PC-3 (cell line): ENCODE measurements around the gene EIPR1. TPM values are rescaled to one million over a fixed set of nuclear protein-coding genes. Genes with fewer than 3 reads are reported as not detected.

Experiments used
- ATAC-seq: fragments of 200-7000 bp; cut with Tn5 transposase; 2 replicates; pipeline ENCODE4 v1.9.1; 2020; ENCODE audit warnings: mild to moderate bottlenecking, moderate library complexity
- BruUV-seq: library from RNA; stranded (reverse); fragments of 400-500 nt; replicated peaks from 2 replicates; lab custom pipeline; 2021; lab: Mats Ljungman, UMichigan
- CTCF ChIA-PET: fragments of 300-600 bp; sonication (Branson Sonifier 250); formaldehyde crosslinking; loops from one replicate; lab custom pipeline; 2022; ENCODE audit warnings: antibody characterized with exemption; lab: Charles Lee
- POLR2A ChIA-PET: fragments of 300-600 bp; sonication (Branson Sonifier 250); formaldehyde crosslinking; loops from one replicate; lab custom pipeline; 2022; ENCODE audit warnings: antibody characterized with exemption; ENCODE audit not compliant: unreplicated experiment; lab: Charles Lee
- DNase-seq: peaks from one replicate; pipeline ENCODE4 v3.0.0-alpha.2; 2015
- H2AFZ ChIP-seq: fragments of 300-600 bp; sonication (generic); 2 replicates; pipeline ENCODE4 v1.6.0; 2016; ENCODE audit warnings: antibody characterized with exemption, low read length
- H3F3A ChIP-seq: fragments of 300-600 bp; sonication (generic); one replicate; pipeline ENCODE4 v1.6.0; 2017; ENCODE audit warnings: antibody characterized with exemption, low read length, control low read depth, mild to moderate bottlenecking; ENCODE audit not compliant: unreplicated experiment
- H3K27ac ChIP-seq: fragments of 300-600 bp; sonication (generic); 2 replicates; pipeline ENCODE4 v1.5.1; 2016; ENCODE audit warnings: mild to moderate bottlenecking, low read length
- H3K27me3 ChIP-seq: fragments of 300-600 bp; sonication (generic); 2 replicates; pipeline ENCODE4 v1.6.1; 2016; ENCODE audit warnings: low read length, mixed read lengths
- H3K36me3 ChIP-seq: fragments of 300-600 bp; sonication (generic); 2 replicates; pipeline ENCODE4 v1.6.1; 2016; ENCODE audit warnings: low read depth, mixed run types, low read length, mixed read lengths
- H3K4me1 ChIP-seq: fragments of 300-600 bp; sonication (generic); 2 replicates; pipeline ENCODE4 v1.5.1; 2016; ENCODE audit warnings: low read length; ENCODE audit not compliant: insufficient read depth
- H3K4me2 ChIP-seq: fragments of 300-600 bp; sonication (generic); 2 replicates; pipeline ENCODE4 v1.6.0; 2016; ENCODE audit warnings: low read length
- H3K4me3 ChIP-seq: fragments of 300-600 bp; sonication (generic); 2 replicates; pipeline ENCODE4 v1.5.1; 2016; ENCODE audit warnings: mild to moderate bottlenecking, low read length, mixed read lengths
- H3K79me2 ChIP-seq: fragments of 300-600 bp; sonication (generic); 2 replicates; pipeline ENCODE4 v1.6.1; 2017; ENCODE audit warnings: low read length, mixed read lengths
- H3K9ac ChIP-seq: fragments of 300-600 bp; sonication (generic); 2 replicates; pipeline ENCODE4 v1.6.0; 2016; ENCODE audit warnings: mild to moderate bottlenecking, low read length
- H3K9me2 ChIP-seq: fragments of 300-600 bp; sonication (generic); replicated peaks from 2 replicates; pipeline ENCODE4 v1.6.1; 2016; ENCODE audit warnings: mixed run types, low read length, mixed read lengths
- H3K9me3 ChIP-seq: fragments of 300-600 bp; sonication (generic); 2 replicates; pipeline ENCODE4 v1.6.1; 2016; ENCODE audit warnings: low read length, mixed read lengths
- H4K20me1 ChIP-seq: fragments of 300-600 bp; sonication (generic); 2 replicates; pipeline ENCODE4 v1.6.1; 2016; ENCODE audit warnings: low read length, mixed read lengths
- CTCF ChIP-seq: fragments of 300-600 bp; sonication (generic); conservative IDR thresholded peaks from 2 replicates; pipeline ENCODE4 v1.5.1; 2017; ENCODE audit warnings: antibody characterized with exemption, low read depth, mild to moderate bottlenecking, low read length
- EZH2 ChIP-seq: fragments of 300-600 bp; sonication (generic); IDR thresholded peaks from one replicate; pipeline ENCODE4 v1.6.1; 2017; ENCODE audit warnings: antibody characterized with exemption, mild to moderate bottlenecking, low read length; ENCODE audit not compliant: unreplicated experiment
- EZH2phosphoT487 ChIP-seq: fragments of 300-600 bp; sonication (generic); IDR thresholded peaks from 2 replicates; pipeline ENCODE4 v1.6.1; 2018; ENCODE audit warnings: mild to moderate bottlenecking, antibody characterized with exemption, low read length, borderline replicate concordance
- intact Hi-C: fragments of 100-400 bp; cut with micrococcal nuclease; formaldehyde crosslinking; loops from 2 replicates; pipeline ENCODE4 v1.9.0; 2023
- total RNA-seq: library from RNA; depleted of rRNA; stranded (reverse); fragments of >200 nt; gene quantifications from 2 replicates; pipeline ENCODE4 v1.2.3, GENCODE V29; 2014

EIPR1 gene
- total RNA-seq, 1 experiment from 2014 or later = 90.1 TPM

GRCh38 chr2:3179626-3180025, 198.0 kb downstream of the EIPR1 start:
- ChIA-PET CTCF (no interaction called here), POLR2A (no interaction called here)
- TF ChIP-seq CTCF (no peak), EZH2phosphoT487 (no peak), EZH2 (no peak)
- no peak overlapping the region for H3K4me3 ChIP-seq
- no peak overlapping the region for H3K27ac ChIP-seq
- H3K9me2 ChIP-seq = no peaks in the 10 kb centered on the region
- H3F3A ChIP-seq = no peaks in the 10 kb centered on the region
- H3K9ac ChIP-seq = no peak overlapping the region
- no peaks in the 10 kb centered on the region for H3K79me2 ChIP-seq
- H3K4me1 ChIP-seq = no peaks in the 10 kb centered on the region
- H3K27me3 ChIP-seq = no peaks in the 10 kb centered on the region
- no TSS peak for BruUV-seq
- H3K9me3 ChIP-seq = no peaks in the 10 kb centered on the region
- ATAC-seq (no peak), DNase-seq (no peak)
- no peak overlapping the region for H3K4me2 ChIP-seq
- H2AFZ ChIP-seq = no peak overlapping the region
- no peaks in the 10 kb centered on the region for H4K20me1 ChIP-seq
- no peaks in the 10 kb centered on the region for H3K36me3 ChIP-seq
- intact Hi-C loops = no loop called here

- POLR2A ChIA-PET = no interaction called here
- Histone ChIP-seq H3K9ac (no peak overlapping the region), H2AFZ (no peak overlapping the region), H3K79me2 (no peaks in the 10 kb centered on the region), H3K9me3 (no peaks in the 10 kb centered on the region), H3F3A (no peaks in the 10 kb centered on the region), H4K20me1 (no peaks in the 10 kb centered on the region), H3K4me2 (no peak overlapping the region), H3K36me3 (no peaks in the 10 kb centered on the region), H3K9me2 (no peaks in the 10 kb centered on the region), H3K27ac (no peak overlapping the region), H3K4me1 (no peaks in the 10 kb centered on the region), H3K4me3 (no peak overlapping the region), H3K27me3 (no peaks in the 10 kb centered on the region)
- ATAC-seq (no peak), DNase-seq (no peak)
- no TSS peak for BruUV-seq
- intact Hi-C loops = no loop called here
- CTCF ChIA-PET = no interaction called here
- TF ChIP-seq CTCF (peak; percentile 45; the same call in 1 of the 2 replicates), EZH2 (no peak), EZH2phosphoT487 (no peak)
Observed at GRCh38 chr2:3179208-3179607, 198.4 kb downstream of the EIPR1 start.

GRCh38 chr2:3178578-3179031, 199.0 kb downstream of the EIPR1 start:
- H3K79me2 ChIP-seq = no peaks in the 10 kb centered on the region
- H2AFZ ChIP-seq = no peak overlapping the region
- TF ChIP-seq CTCF (no peak), EZH2phosphoT487 (no peak), EZH2 (no peak)
- no peaks in the 10 kb centered on the region for H3K36me3 ChIP-seq
- no TSS peak for BruUV-seq
- H3K27ac ChIP-seq = no peak overlapping the region
- no peak overlapping the region for H3K4me3 ChIP-seq
- intact Hi-C loops = no loop called here
- ATAC-seq (no peak), DNase-seq (no peak)
- no peaks in the 10 kb centered on the region for H4K20me1 ChIP-seq
- no peaks in the 10 kb centered on the region for H3K4me1 ChIP-seq
- no peaks in the 10 kb centered on the region for H3F3A ChIP-seq
- no peak overlapping the region for H3K9ac ChIP-seq
- H3K9me3 ChIP-seq = no peaks in the 10 kb centered on the region
- H3K27me3 ChIP-seq = no peaks in the 10 kb centered on the region
- POLR2A ChIA-PET = no interaction called here
- CTCF ChIA-PET = interaction anchor here (0.6 kb wide), 1 partner anchor 431 kb away, joined by 10 read pairs; no protein-coding TSS in a partner anchor
- H3K9me2 ChIP-seq = no peaks in the 10 kb centered on the region
- H3K4me2 ChIP-seq = no peak overlapping the region
